AG04450 (cell line): Measurements from ENCODE around the gene SORCS3. TPM values are rescaled to one million over a fixed set of nuclear protein-coding genes. Genes with fewer than 3 reads are reported as not detected.

Source experiments
- CTCF ChIA-PET: fragments of 300-600, 350-600 bp; formaldehyde crosslinking; extraction: SDS; loops from one replicate; lab custom pipeline; 2022; ENCODE audit warnings: antibody characterized with exemption, inconsistent platforms; lab: Charles Lee
- POLR2A ChIA-PET: fragments of 350-600 bp; formaldehyde crosslinking; extraction: SDS; loops from one replicate; lab custom pipeline; 2021; ENCODE audit warnings: antibody characterized with exemption, inconsistent platforms; lab: Yijun Ruan, JAX
- DNase-seq: peaks from one replicate; pipeline ENCODE4 v3.0.0-alpha.2; 2011; ENCODE audit warnings: low read depth, low spot score
- H3K27ac ChIP-seq: one replicate; pipeline ENCODE4 v1.5.1; 2012; ENCODE audit warnings: low read depth, low read length, control low read depth
- H3K27me3 ChIP-seq: one replicate; pipeline ENCODE4 v1.6.0; 2012; ENCODE audit warnings: low read length; ENCODE audit not compliant: control insufficient read depth, insufficient read depth
- H3K4me3 ChIP-seq: 2 replicates; pipeline ENCODE4 v1.5.1; 2011; ENCODE audit warnings: mild to moderate bottlenecking, low read depth, low read length, control low read depth
- H3K9me3 ChIP-seq: 2 replicates; pipeline ENCODE4 v1.5.1; 2012; ENCODE audit warnings: low read length; ENCODE audit not compliant: control insufficient read depth, insufficient read depth
- CTCF ChIP-seq: IDR thresholded peaks from 2 replicates; pipeline ENCODE4 v1.5.1; 2011; ENCODE audit warnings: low read depth, low read length, control low read depth, inconsistent platforms
- polyA plus RNA-seq: library from polyadenylated mRNA; depleted of rRNA; stranded (reverse); fragments of >200 nt; gene quantifications from 2 replicates; pipeline ENCODE4 v1.2.3, GENCODE V29; 2011

The SORCS3 gene
- polyA plus RNA-seq, 1 experiment, result not detected

GRCh38 chr10:104928734-104929133, 287.6 kb downstream of the SORCS3 start:
- ChIA-PET POLR2A (interaction anchor here (1.2 kb wide), 1 partner anchor 14 kb away, joined by 3 read pairs; no protein-coding TSS in a partner anchor), CTCF (no interaction called here)
- Histone ChIP-seq H3K27me3 (no peaks in the 10 kb centered on the region), H3K9me3 (peaks cover 19% of the 10 kb centered on the region), H3K4me3 (no peak overlapping the region), H3K27ac (no peak overlapping the region)
- no peak for TF ChIP-seq CTCF
- no peak for DNase-seq

GRCh38 chr10:104931612-104932134, 290.6 kb downstream of the SORCS3 start:
- no peak for TF ChIP-seq CTCF
- no peaks in the 10 kb centered on the region for H3K27me3 ChIP-seq
- peaks cover 16% of the 10 kb centered on the region for H3K9me3 ChIP-seq
- POLR2A ChIA-PET, result no interaction called here
- DNase-seq, result no peak
- CTCF ChIA-PET, result no interaction called here
- no peak overlapping the region for H3K27ac ChIP-seq
- no peak overlapping the region for H3K4me3 ChIP-seq

- POLR2A ChIA-PET, result no interaction called here
- Histone ChIP-seq H3K27me3 (no peaks in the 10 kb centered on the region), H3K4me3 (no peak overlapping the region), H3K27ac (no peak overlapping the region), H3K9me3 (peaks cover 10% of the 10 kb centered on the region; the same call in 1 of the 2 replicates)
- DNase-seq, result no peak
- no peak for TF ChIP-seq CTCF
- CTCF ChIA-PET, result no interaction called here
Observed at GRCh38 chr10:104935656-104936055, 294.6 kb downstream of the SORCS3 start.

- no peak overlapping the region for H3K27ac ChIP-seq
- ChIA-PET POLR2A (no interaction called here), CTCF (no interaction called here)
- no peak overlapping the region for H3K4me3 ChIP-seq
- H3K27me3 ChIP-seq, result no peaks in the 10 kb centered on the region
- TF ChIP-seq CTCF, result no peak
- DNase-seq, result no peak
- H3K9me3 ChIP-seq, result peaks cover 10% of the 10 kb centered on the region; the same call in 1 of the 2 replicates
Observed at GRCh38 chr10:104937567-104937966, 296.5 kb downstream of the SORCS3 start.

- H3K27ac ChIP-seq, result no peak overlapping the region
- DNase-seq, result no peak
- H3K4me3 ChIP-seq, result no peak overlapping the region
- POLR2A ChIA-PET, result no interaction called here
- TF ChIP-seq CTCF, result no peak
- H3K9me3 ChIP-seq, result peaks cover 10% of the 10 kb centered on the region
- H3K27me3 ChIP-seq, result no peaks in the 10 kb centered on the region
- CTCF ChIA-PET, result no interaction called here
Observed at GRCh38 chr10:104938031-104938430, 296.9 kb downstream of the SORCS3 start.
